Nephron progenitor cell (in vitro differentiated cells): Measurements from ENCODE around the gene KIDINS220.

ENCODE experiments used
- DNase-seq: peaks from one replicate; pipeline ENCODE4 v3.0.0; 2021
- H3K27ac Mint-ChIP-seq: 2 replicates; pipeline ENCODE4 v1.8.0; 2021; ENCODE audit warnings: mild to moderate bottlenecking, moderate library complexity, mixed read lengths
- H3K27me3 Mint-ChIP-seq: 2 replicates; pipeline ENCODE4 v1.8.0; 2021; ENCODE audit warnings: mild to moderate bottlenecking, low read depth, mixed read lengths; ENCODE audit not compliant: poor library complexity
- H3K36me3 Mint-ChIP-seq: 2 replicates; pipeline ENCODE4 v1.8.0; 2021; ENCODE audit warnings: low read depth, mixed read lengths
- H3K4me1 Mint-ChIP-seq: 2 replicates; pipeline ENCODE4 v1.8.0; 2021; ENCODE audit warnings: mixed read lengths
- H3K4me3 Mint-ChIP-seq: 2 replicates; pipeline ENCODE4 v1.8.0; 2021; ENCODE audit warnings: mild to moderate bottlenecking, moderate library complexity, mixed read lengths
- H3K9me3 Mint-ChIP-seq: 2 replicates; pipeline ENCODE4 v1.8.0; 2021; ENCODE audit warnings: mild to moderate bottlenecking, moderate library complexity, mixed read lengths
- CTCF ChIP-seq: fragments of 200-600 bp; sonication (generic); IDR thresholded peaks from 2 replicates; pipeline ENCODE4 v1.5.0; 2021; ENCODE audit warnings: antibody characterized with exemption

KIDINS220 gene

GRCh38 chr2:8858264-8858663 is 20.9 kb upstream of the KIDINS220 start:
- no peak for DNase-seq
- Mint-ChIP-seq H3K36me3 (peaks cover 33% of the 10 kb centered on the region), H3K9me3 (no peaks in the 10 kb centered on the region), H3K27me3 (no peaks in the 10 kb centered on the region), H3K4me3 (no peak overlapping the region), H3K4me1 (peaks cover 8% of the 10 kb centered on the region), H3K27ac (no peak overlapping the region)
- no peak for TF ChIP-seq CTCF

GRCh38 chr2:8857709-8858108 is 20.3 kb upstream of the KIDINS220 start:
- DNase-seq = no peak
- Mint-ChIP-seq H3K4me1 (peaks cover 13% of the 10 kb centered on the region), H3K36me3 (peaks cover 33% of the 10 kb centered on the region), H3K27ac (no peak overlapping the region), H3K9me3 (no peaks in the 10 kb centered on the region), H3K4me3 (no peak overlapping the region), H3K27me3 (no peaks in the 10 kb centered on the region)
- TF ChIP-seq CTCF = no peak

- no peak for TF ChIP-seq CTCF
- DNase-seq = no peak
- Mint-ChIP-seq H3K27ac (no peak overlapping the region), H3K9me3 (no peaks in the 10 kb centered on the region), H3K27me3 (no peaks in the 10 kb centered on the region), H3K4me3 (no peak overlapping the region), H3K4me1 (peaks cover 27% of the 10 kb centered on the region), H3K36me3 (peaks cover 25% of the 10 kb centered on the region)
These were observed 18.8 kb upstream of the KIDINS220 start for GRCh38 chr2:8856176-8856575.

GRCh38 chr2:8855010-8855409 is 17.6 kb upstream of the KIDINS220 start:
- no peak overlapping the region for H3K4me3 Mint-ChIP-seq
- H3K9me3 Mint-ChIP-seq = no peaks in the 10 kb centered on the region
- peaks cover under 1% of the 10 kb centered on the region for H3K27me3 Mint-ChIP-seq
- H3K27ac Mint-ChIP-seq = no peak overlapping the region
- peaks cover 25% of the 10 kb centered on the region for H3K36me3 Mint-ChIP-seq
- H3K4me1 Mint-ChIP-seq = peaks cover 38% of the 10 kb centered on the region
- DNase-seq = no peak
- no peak for TF ChIP-seq CTCF

- no peak for TF ChIP-seq CTCF
- peaks cover 5% of the 10 kb centered on the region for H3K27me3 Mint-ChIP-seq
- H3K27ac Mint-ChIP-seq = no peak overlapping the region
These were observed 16.0 kb upstream of the KIDINS220 start for GRCh38 chr2:8853426-8853825.

GRCh38 chr2:8851811-8852560 is 14.6 kb upstream of the KIDINS220 start:
- peaks cover 5% of the 10 kb centered on the region for H3K27me3 Mint-ChIP-seq
- no peak overlapping the region for H3K27ac Mint-ChIP-seq
- no peak for TF ChIP-seq CTCF
- peak; percentile 25 for DNase-seq
- H3K36me3 Mint-ChIP-seq = peaks cover 12% of the 10 kb centered on the region
- H3K9me3 Mint-ChIP-seq = no peaks in the 10 kb centered on the region
- H3K4me1 Mint-ChIP-seq = peaks cover 62% of the 10 kb centered on the region
- no peak overlapping the region for H3K4me3 Mint-ChIP-seq

More at GRCh38 chr2:8853426-8853825, 16.0 kb upstream of the KIDINS220 start:
- Mint-ChIP-seq H3K4me1 (peaks cover 53% of the 10 kb centered on the region), H3K9me3 (no peaks in the 10 kb centered on the region), H3K4me3 (no peak overlapping the region), H3K36me3 (peaks cover 25% of the 10 kb centered on the region)
- no peak for DNase-seq
